Natural killer cell treated with Interleukin-12 subunit alpha and Interleukin-12 subunit beta and Interleukin-15 and Interleukin-18, amount 100 ng/mL, for 72 hours (primary cell): Measurements from ENCODE around the gene DNAI4. TPM values are rescaled to one million over a fixed set of nuclear protein-coding genes. Genes with fewer than 3 reads are reported as not detected.
"Not testable (repeated sequence)": the region's sequence is repeated elsewhere in the genome, so short reads cannot be mapped to it uniquely, and the experiment has no call there.

Experiments used
- ATAC-seq, 2 donors: fragments of 150-1000 bp; cut with Tn5 transposase in 1 of 2; sonication (Bioruptor Pico), chemical (Tn5 transposase) in 1 of 2; 2 replicates each; pipeline ENCODE4 v1.10.0; 2021
- DNase-seq: peaks from one replicate; pipeline ENCODE4 v3.0.0; 2022; ENCODE audit warnings: low spot score
- H3K27ac Mint-ChIP-seq, 2 donors: 1 replicate in 1 of 2; 2 replicates in 1 of 2; pipeline ENCODE4 v1.8.0; 2022; ENCODE audit warnings: mixed read lengths in 2 of 2, mild to moderate bottlenecking in 1 of 2, moderate library complexity in 1 of 2
- H3K27me3 Mint-ChIP-seq, 2 donors: 1 replicate in 1 of 2; 2 replicates in 1 of 2; pipeline ENCODE4 v1.8.0; 2022; ENCODE audit warnings: mixed read lengths in 2 of 2
- H3K36me3 Mint-ChIP-seq: one replicate; pipeline ENCODE4 v1.8.0; 2022; ENCODE audit warnings: mixed read lengths
- H3K4me1 Mint-ChIP-seq, 2 donors: 1 replicate in 1 of 2; 2 replicates in 1 of 2; pipeline ENCODE4 v1.8.0; 2022; ENCODE audit warnings: low read depth in 2 of 2, mixed read lengths in 2 of 2, mild to moderate bottlenecking in 1 of 2
- H3K4me3 Mint-ChIP-seq: one replicate; pipeline ENCODE4 v1.8.0; 2022; ENCODE audit warnings: mixed read lengths
- H3K9me3 Mint-ChIP-seq: 2 replicates; pipeline ENCODE4 v1.8.0; 2022; ENCODE audit warnings: mixed read lengths
- total RNA-seq, 2 donors: library from RNA; stranded (reverse); gene quantifications; one replicate each; pipeline ENCODE4 v1.2.3, GENCODE V29; 2022

DNAI4 gene, protein sequence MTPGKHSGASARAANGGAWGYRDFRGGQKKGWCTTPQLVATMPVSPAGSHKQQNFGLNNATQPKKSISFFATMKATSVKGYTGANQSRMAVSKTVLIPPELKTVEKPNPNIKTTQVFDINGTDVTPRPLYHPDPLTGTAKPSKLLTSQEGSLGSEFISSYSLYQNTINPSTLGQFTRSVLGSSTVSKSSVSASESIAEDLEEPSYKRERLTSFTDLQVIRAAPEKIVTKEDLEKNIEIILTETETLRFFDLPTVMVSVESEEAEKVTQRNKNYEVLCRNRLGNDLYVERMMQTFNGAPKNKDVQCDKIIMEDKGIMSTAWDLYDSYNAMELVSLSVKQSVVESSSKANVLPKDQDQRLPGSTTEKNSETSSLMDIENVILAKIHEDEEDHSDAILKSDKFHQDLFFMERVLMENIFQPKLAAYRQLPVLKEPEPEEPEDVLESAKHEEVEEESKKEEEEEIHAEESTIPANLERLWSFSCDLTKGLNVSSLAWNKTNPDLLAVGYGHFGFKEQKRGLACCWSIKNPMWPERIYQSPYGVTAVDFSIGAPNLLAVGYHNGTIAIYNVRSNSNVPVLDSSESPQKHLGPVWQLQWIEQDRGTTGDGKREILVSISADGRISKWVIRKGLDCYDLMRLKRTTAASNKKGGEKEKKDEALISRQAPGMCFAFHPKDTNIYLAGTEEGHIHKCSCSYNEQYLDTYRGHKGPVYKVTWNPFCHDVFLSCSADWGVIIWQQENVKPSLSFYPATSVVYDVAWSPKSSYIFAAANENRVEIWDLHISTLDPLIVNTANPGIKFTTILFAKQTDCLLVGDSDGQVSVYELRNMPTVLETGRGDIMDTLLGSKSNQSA
- total RNA-seq, result under 1 TPM; 0.73 to 0.76 TPM

DNA sequence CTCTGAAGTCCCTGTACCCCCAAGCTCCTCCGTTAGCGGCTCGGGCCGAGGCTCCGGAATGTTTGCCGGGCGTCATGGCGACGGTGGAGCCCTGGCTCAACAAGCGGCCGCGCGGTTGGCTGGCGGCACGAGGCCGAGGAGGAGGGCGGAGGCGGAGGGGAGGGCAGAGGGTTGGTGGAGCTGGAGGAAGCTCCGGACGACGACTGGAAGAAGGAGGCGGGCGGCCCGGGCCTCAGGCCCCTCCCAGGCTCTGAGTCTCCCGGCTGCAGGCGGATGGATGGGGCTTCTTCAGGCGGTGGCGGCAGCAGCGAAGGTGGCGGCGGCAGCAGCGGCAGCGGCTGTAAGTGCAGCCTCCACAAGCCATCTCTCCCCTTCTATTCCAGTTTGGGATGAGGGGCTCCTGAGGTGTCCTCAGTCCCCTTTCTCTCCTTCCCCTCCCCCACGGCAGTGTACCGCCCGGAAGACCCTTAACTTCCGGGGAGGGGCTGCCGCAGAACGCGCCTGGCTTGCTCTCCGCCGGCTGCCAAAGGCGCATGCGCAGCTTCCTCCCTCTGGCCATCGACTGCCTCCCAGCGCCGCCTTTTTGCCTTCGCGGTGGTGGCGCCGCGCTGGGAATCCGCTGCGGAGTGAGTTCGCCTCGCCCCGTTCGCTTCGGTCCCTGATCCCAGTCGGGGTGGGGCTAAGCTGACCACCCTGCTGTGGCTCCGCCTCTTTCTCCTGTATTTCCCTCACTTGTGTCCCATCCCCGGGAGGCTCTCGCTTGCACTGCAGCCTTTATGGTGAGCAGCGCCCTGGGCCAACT is at the start of gene DNAI4, which contains the start of gene MIER1:
Gene DNAI4 (minus strand): TSS at position 101 of the 802 bp plus-strand sequence. CDS start 25 bp downstream, at position 76.
Gene MIER1 (plus strand): TSS at position 235 of the 802 bp plus-strand sequence. CDS start 39 bp downstream, at position 274.
- peak; percentile 99 for ATAC-seq
- Mint-ChIP-seq H3K27ac (peak within 1 kb of the TSS; percentile 91 to 95), H3K27me3 (no peaks in the 10 kb centered on the region), H3K4me1 (peaks cover 33 to 40% of the 10 kb centered on the region in 2 donors), H3K36me3 (no peaks in the 10 kb centered on the region), H3K9me3 (no peaks in the 10 kb centered on the region), H3K4me3 (peak within 1 kb of the TSS; percentile 95)
- peak; percentile 99 for DNase-seq

DNA sequence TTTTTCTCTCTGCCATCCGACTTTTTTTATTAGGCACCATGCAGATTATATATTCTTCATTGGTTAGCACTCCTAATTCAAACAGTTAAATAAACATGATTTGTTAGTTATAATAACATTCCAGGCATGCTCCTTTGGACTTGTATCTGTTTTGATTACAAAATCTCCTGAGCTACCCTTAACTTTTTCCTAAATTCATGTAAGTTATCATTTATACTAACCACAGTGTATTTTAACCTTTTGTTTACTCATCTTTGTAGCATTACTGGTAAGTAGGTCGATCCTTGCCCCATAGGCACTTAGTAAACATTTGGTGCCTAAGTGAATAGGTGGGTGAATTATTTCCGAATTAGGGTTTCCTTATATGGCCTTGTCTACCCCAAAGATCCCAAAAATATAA is 43.9 kb upstream of the DNAI4 start:
- ATAC-seq (no peak), DNase-seq (no peak)
- no peaks in the 10 kb centered on the region for H3K9me3 Mint-ChIP-seq
- H3K4me1 Mint-ChIP-seq, result peaks cover 16 to 28% of the 10 kb centered on the region in 2 donors
- H3K27me3 Mint-ChIP-seq, result no peaks in the 10 kb centered on the region
- H3K36me3 Mint-ChIP-seq, result peaks cover 42% of the 10 kb centered on the region
- no peak overlapping the region for H3K4me3 Mint-ChIP-seq
- H3K27ac Mint-ChIP-seq, result no peak overlapping the region

DNA sequence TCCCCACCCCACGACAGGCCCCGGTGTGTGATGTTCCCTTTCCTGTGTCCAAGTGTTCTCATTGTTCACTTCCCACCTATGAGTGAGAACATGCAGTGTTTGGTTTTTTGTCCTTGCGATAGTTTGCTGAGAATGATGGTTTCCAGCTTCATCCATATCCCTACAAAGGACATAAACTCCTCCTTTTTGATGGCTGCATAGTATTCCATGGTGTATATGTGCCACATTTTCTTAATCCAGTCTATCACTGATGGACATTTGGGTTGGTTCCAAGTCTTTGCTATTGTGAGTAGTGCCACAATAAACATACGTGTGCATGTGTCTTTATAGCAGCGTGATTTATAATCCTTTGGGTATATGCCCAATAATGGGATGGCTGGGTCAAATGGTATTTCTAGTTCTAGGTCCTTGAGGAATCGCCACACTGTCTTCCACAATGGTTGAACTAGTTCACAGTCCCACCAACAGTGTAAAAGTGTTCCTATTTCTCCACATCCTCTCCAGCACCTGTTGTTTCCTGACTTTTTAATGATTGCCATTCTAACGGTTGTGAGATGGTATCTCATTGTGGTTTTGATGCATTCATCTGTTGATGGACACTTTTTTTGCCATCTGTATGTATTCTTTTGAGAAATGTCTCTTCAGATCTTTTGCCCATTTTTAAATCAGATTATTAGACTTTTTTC is 41.7 kb upstream of the DNAI4 start:
- ATAC-seq, H3K4me3 Mint-ChIP-seq, H3K9me3 Mint-ChIP-seq, DNase-seq, H3K27me3 Mint-ChIP-seq: not testable (repeated sequence)
- H3K4me1 Mint-ChIP-seq, result peaks cover 22 to 24% of the 10 kb centered on the region in 2 donors
- H3K27ac Mint-ChIP-seq, result peak overlapping the region in 1 of 2 donors; percentile 51
- H3K36me3 Mint-ChIP-seq, result peaks cover 41% of the 10 kb centered on the region

DNA sequence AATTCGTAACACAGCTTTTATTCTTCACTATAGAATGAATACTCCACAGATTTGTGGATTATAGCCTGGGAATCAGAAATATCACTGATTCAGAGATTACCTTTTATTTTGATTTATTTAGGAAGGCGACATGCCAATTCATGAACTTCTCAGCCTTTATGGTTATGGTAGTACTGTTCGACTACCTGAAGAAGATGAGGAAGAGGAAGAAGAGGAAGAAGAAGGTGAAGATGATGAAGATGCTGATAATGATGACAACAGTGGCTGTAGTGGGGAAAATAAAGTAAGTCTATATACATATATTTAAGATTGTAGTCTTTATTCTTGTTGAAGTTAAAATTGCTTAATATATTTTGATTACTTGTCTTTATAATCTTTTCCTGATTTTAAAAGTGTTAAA is 33.3 kb upstream of the DNAI4 start:
- no peaks in the 10 kb centered on the region for H3K9me3 Mint-ChIP-seq
- H3K36me3 Mint-ChIP-seq, result peaks cover 27% of the 10 kb centered on the region
- H3K27me3 Mint-ChIP-seq, result no peaks in the 10 kb centered on the region
- DNase-seq (no peak), ATAC-seq (no peak)
- no peak overlapping the region for H3K4me3 Mint-ChIP-seq
- H3K4me1 Mint-ChIP-seq, result peaks cover 22 to 32% of the 10 kb centered on the region in 2 donors
- H3K27ac Mint-ChIP-seq, result peak overlapping the region in 1 of 2 donors; percentile 24

DNA sequence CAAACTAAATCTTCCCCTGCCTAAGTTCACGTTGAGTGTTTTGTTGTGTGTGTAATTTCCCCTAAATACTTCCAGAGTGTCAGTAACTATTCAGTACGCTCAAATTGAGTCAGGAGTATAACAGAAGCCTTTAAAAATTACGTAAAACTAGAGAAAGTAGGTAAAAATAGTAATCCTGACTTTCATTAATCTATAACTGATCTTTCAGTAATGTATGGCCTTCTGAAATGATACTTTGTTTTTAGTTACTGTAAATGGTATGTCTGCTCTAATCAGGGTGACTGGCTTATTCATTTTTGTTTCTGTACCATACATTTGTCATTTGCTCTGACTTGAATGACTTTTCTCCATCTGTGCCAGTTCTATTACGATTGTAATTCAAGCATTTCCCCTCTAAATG is 29.6 kb upstream of the DNAI4 start:
- H3K9me3 Mint-ChIP-seq, result no peaks in the 10 kb centered on the region
- peak overlapping the region; percentile 24 to 42 for H3K27ac Mint-ChIP-seq
- peaks cover 14% of the 10 kb centered on the region for H3K36me3 Mint-ChIP-seq
- H3K4me3 Mint-ChIP-seq, result no peak overlapping the region
- ATAC-seq, result no peak
- DNase-seq, result no peak
- peaks cover 21 to 36% of the 10 kb centered on the region in 2 donors for H3K4me1 Mint-ChIP-seq
- H3K27me3 Mint-ChIP-seq, result no peaks in the 10 kb centered on the region

DNA sequence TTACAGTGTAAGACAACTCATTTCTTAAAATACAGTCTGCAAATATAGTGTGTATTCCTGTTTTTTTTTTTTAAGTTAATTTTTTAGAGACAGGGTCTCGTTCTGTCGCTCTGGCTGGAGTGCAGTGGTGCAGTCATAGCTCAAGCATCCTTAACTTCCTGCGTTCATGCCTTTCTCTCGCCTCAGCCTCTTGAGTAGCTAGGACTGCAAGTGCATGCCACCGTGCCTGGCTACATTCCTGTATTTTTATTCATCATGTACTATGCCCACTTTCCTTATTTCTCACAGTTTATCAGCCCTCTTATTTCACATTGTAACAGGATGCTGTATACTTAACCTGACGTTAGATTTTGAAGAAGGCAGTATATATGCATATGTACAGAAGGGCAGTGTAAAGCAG is 26.9 kb upstream of the DNAI4 start:
- H3K4me3 Mint-ChIP-seq, result no peak overlapping the region
- H3K4me1 Mint-ChIP-seq, result peaks cover 22 to 33% of the 10 kb centered on the region in 2 donors
- DNase-seq (no peak), ATAC-seq (no peak)
- H3K27me3 Mint-ChIP-seq, result no peaks in the 10 kb centered on the region
- peaks cover 18% of the 10 kb centered on the region for H3K36me3 Mint-ChIP-seq
- no peak overlapping the region for H3K27ac Mint-ChIP-seq
- no peaks in the 10 kb centered on the region for H3K9me3 Mint-ChIP-seq

DNA sequence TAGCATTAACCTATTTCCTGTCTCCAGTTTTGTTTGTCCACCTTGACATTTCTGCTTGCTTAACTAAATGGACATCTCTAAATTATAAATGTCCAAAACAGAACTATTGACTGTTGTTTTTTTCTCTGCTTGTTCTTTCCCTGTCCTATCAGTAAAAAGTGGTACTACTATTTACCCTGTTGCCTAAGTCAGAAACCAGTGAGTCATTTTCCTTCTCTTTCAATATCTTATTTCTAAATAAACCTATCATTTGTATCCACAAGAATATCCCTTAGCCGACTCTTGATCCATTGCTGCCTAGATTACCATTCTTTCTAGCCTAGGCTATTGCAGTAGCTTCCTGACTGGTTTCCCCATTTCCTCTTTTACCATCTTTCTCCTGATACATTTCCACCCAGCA is 22.6 kb upstream of the DNAI4 start:
- peaks cover 20 to 33% of the 10 kb centered on the region in 2 donors for H3K4me1 Mint-ChIP-seq

DNA sequence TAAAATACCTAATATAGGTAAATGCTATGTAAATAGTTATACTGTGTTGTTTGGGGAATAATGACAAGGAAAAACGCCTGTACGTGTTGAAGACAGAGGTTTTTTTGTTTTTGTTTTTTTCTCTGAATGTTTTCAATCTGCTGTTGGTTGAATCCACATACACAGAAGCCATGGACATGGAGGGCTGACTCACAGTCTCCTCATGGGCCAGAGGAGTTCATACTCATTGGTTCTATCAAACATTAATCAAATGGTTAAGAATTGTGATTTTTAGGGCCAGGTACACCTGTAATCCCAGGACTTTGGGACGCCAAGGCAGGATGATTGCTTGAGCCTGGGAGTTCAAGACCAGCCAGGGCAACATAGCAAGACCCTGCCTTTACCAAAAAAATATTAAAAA is 20.7 kb upstream of the DNAI4 start:
- peaks cover 20% of the 10 kb centered on the region for H3K36me3 Mint-ChIP-seq
- H3K4me3 Mint-ChIP-seq, result no peak overlapping the region
- no peak for ATAC-seq
- DNase-seq, result no peak
- no peak overlapping the region for H3K27ac Mint-ChIP-seq
- no peaks in the 10 kb centered on the region for H3K27me3 Mint-ChIP-seq
- peaks cover 17 to 38% of the 10 kb centered on the region in 2 donors for H3K4me1 Mint-ChIP-seq
- no peaks in the 10 kb centered on the region for H3K9me3 Mint-ChIP-seq

More for the DNA sequence above, 22.6 kb upstream of the DNAI4 start:
- Mint-ChIP-seq H3K4me3 (no peak overlapping the region), H3K27me3 (no peaks in the 10 kb centered on the region), H3K9me3 (no peaks in the 10 kb centered on the region), H3K27ac (peak overlapping the region; percentile 7 to 9), H3K36me3 (peaks cover 20% of the 10 kb centered on the region)
- ATAC-seq, result no peak
- no peak for DNase-seq

DNA sequence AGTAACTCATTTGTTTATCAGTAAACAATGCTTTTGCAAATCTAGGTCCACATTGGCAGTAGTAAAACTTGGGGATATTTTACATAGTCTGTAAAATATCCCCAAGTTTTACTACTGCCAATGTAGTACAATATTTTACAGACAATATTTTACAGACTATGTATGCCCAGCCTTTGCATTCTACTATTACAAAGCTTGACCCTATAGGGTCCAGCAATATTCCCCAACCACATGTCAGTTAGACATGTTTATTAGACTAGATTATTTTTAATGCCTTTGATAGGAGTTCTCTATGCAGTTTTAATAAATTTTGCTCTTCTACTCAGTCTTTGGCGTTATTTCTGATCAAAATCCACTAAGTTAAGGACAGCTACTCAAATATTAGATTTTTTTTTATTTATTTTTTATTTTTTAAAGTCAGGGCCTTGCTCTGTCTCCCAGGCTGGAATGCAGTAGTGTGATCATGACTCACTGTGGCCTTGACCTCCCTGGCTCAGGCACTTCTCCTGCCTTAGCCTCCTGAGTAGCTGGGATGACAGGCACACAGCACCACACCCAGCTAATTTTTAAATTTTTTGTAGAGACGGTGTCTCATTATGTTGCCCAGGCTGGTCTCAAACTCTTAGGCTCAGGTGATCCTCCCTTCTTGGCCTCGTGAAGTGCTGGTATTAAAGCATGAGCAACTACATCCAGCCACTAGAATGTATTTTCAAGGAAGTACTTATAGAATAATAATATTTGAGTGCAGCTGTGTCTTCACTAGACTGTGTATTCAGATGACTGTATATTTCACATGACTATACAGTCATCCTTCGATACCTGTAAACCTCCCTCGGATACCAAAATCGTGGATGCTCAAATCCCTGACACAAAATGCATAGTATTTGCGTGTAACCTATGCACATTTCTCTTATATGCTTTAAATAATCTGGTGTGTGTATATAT is 19.9 kb upstream of the DNAI4 start:
- Mint-ChIP-seq H3K36me3 (peaks cover 20% of the 10 kb centered on the region), H3K27ac (no peak overlapping the region), H3K4me3 (no peak overlapping the region), H3K4me1 (peaks cover 22 to 45% of the 10 kb centered on the region in 2 donors), H3K27me3 (no peaks in the 10 kb centered on the region), H3K9me3 (no peaks in the 10 kb centered on the region)
- ATAC-seq (no peak), DNase-seq (no peak)

DNA sequence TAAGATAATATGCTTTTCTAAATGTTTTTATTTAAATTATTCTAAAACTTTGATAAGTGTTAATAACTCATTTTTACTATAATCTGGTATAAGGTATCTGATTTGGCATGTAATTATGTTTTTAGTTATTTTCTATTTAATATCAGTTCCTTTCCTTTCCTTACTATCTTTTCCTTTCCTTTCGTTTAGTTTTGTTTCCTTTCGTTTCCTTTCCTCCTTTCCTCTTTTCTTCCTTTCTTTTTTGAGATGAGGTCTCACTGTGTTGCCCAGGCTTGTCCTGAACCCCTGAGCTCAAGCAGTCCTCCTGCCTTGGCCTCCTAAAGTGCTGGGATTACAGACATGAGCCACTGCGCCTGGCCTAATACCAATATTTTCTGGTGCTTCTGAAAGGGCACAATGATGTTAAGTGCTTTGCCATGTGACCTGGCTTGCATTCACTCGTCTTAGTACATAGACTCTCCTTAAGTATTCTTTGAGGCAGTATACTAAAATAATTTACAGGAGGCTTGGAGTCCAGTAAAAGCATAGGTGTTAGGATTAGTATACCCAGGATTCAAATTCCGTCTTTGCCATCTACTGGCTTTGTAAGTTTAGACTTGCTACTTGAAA is 18.8 kb upstream of the DNAI4 start:
- Mint-ChIP-seq H3K4me1 (peaks cover 25 to 51% of the 10 kb centered on the region in 2 donors), H3K27me3 (no peaks in the 10 kb centered on the region), H3K36me3 (peaks cover 20% of the 10 kb centered on the region), H3K4me3 (no peak overlapping the region), H3K9me3 (no peaks in the 10 kb centered on the region), H3K27ac (no peak overlapping the region)
- ATAC-seq (no peak), DNase-seq (no peak)

DNA sequence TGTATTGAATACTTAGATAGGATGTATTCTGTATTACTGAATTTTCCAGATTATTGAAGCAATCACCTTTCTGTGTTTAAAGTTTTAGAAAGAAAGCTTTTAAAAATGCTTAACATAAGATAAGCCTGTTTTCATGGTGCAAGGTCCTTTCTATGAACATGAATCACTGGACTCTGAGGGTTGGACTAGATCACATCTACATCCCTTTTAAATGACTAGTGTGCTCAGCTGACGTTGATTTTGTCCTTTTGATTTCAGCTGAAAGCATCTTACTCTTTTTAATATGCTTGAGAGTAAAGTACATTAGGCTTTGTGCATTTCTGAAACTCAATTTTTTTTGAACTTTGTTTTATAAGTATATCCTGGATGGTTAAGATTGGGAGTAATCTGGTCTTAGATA is 16.3 kb upstream of the DNAI4 start:
- DNase-seq, result no peak
- no peaks in the 10 kb centered on the region for H3K27me3 Mint-ChIP-seq
- no peaks in the 10 kb centered on the region for H3K9me3 Mint-ChIP-seq
- H3K27ac Mint-ChIP-seq, result peak overlapping the region in 1 of 2 donors; percentile 21
- peaks cover 24 to 39% of the 10 kb centered on the region in 2 donors for H3K4me1 Mint-ChIP-seq
- no peak for ATAC-seq
- peaks cover 2% of the 10 kb centered on the region for H3K36me3 Mint-ChIP-seq
- H3K4me3 Mint-ChIP-seq, result no peak overlapping the region

DNA sequence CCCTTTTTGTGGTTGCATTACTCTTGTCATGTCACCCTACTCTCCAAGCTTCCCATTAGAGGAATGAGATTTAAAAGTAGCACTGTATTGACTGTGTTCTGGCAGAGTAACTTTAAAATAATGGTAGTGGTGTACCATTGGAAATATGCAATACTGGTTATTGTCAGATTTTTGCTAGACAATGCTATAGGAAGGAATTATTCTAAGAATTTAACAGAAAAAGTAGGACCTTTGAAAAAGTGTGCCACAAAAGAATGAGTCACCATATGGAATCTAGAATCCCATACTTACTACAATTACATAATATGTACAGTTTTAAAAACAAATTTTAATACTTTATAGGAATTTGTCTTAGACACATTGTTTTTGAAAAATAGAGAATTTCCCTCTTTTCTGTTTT is 14.0 kb upstream of the DNAI4 start:
- DNase-seq (no peak), ATAC-seq (no peak)
- Mint-ChIP-seq H3K36me3 (no peaks in the 10 kb centered on the region), H3K27me3 (no peaks in the 10 kb centered on the region), H3K4me3 (no peak overlapping the region), H3K9me3 (no peaks in the 10 kb centered on the region), H3K27ac (no peak overlapping the region), H3K4me1 (peaks cover 28 to 46% of the 10 kb centered on the region in 2 donors)
